ENCODE results near the gene OTULIN.
A peak's percentile ranks its signal among the peaks of the same experiment; 100 is the strongest.

The OTULIN gene

GRCh38 chr5:14665949-14666348 lies 1.4 kb downstream of the OTULIN start (continued):
- TF ChIP-seq ZNF18 (tag by site-specific recombination; IDR thresholded peaks at IDR 0.05), result peak; percentile 84; the same call in 1 of the 2 replicates
- TF ChIP-seq ZNF211 (tag by site-specific recombination; IDR thresholded peaks at IDR 0.05; ENCODE audit: low read depth), result no peak
- TF ChIP-seq ZBTB1 (tag by site-specific recombination; IDR thresholded peaks at IDR 0.05), result no peak
- TF ChIP-seq ZNF692 (tag by site-specific recombination; IDR thresholded peaks at IDR 0.05), result 0 out of 2 replicates have a peak, but pooled peaks have one; percentile 41

GRCh38 chr5:14666357-14666756 lies 1.8 kb downstream of the OTULIN start:
- H3K4me3 ChIP-seq (ENCODE audit: low read depth, low read length), result no peak overlapping the region
- TF ChIP-seq ZNF362 (tag by site-specific recombination; IDR thresholded peaks at IDR 0.05) (peak; percentile 81; the same call in 1 of the 2 replicates), ZNF704 (tag by site-specific recombination; IDR thresholded peaks at IDR 0.05) (no peak), SP2 (tag by site-specific recombination; IDR thresholded peaks at IDR 0.05) (no peak), ZNF221 (tag by site-specific recombination; IDR thresholded peaks at IDR 0.05; ENCODE audit: borderline replicate concordance) (no peak), PRDM1 (tag by site-specific recombination; IDR thresholded peaks at IDR 0.05) (peak; percentile 38; the same call in 1 of the 2 replicates), ZNF654 (tag by site-specific recombination; IDR thresholded peaks at IDR 0.05; ENCODE audit: low read depth) (no peak), ZNF645 (tag by site-specific recombination; IDR thresholded peaks at IDR 0.05) (no peak), ZNF701 (tag by site-specific recombination; IDR thresholded peaks at IDR 0.05) (no peak)
- POLR2A ChIA-PET, result no interaction called here
- H3K27ac ChIP-seq (ENCODE audit: extremely low read depth, low read depth, low read length), result no peak overlapping the region
- peaks cover 12% of the 10 kb centered on the region for H3K4me1 ChIP-seq (ENCODE audit: control insufficient read depth, insufficient read depth, low read length)
- CTCF ChIA-PET, result interaction anchor here (0.6 to 2.5 kb wide), 3 partner anchors 19 to 337 kb away, joined by 4 to 8 read pairs (median 6); no protein-coding TSS in a partner anchor
- no peaks in the 10 kb centered on the region for H3K9me3 ChIP-seq (ENCODE audit: control insufficient read depth, insufficient read depth, low read depth, low read length)
- peaks cover 0 to 5% of the 10 kb centered on the region in 2 experiments; a peak in 1 of 3 replicates for H3K36me3 ChIP-seq (ENCODE audit: control insufficient read depth in 2 of 2, insufficient read depth in 1 of 2, low read length in 2 of 2)

GRCh38 chr5:14667290-14667689 lies 2.8 kb downstream of the OTULIN start:
- TF ChIP-seq SCRT2 (tag by site-specific recombination; IDR thresholded peaks at IDR 0.05) (peak; percentile 96), ZNF121 (tag by site-specific recombination; IDR thresholded peaks at IDR 0.05) (peak; percentile 63), SCRT1 (tag by site-specific recombination; IDR thresholded peaks at IDR 0.05; ENCODE audit: borderline replicate concordance) (peak; percentile 80), ZNF366 (tag by site-specific recombination; conservative IDR thresholded peaks at IDR 0.05) (0 out of 2 replicates have a peak, but pooled peaks have one; percentile 24), ZNF654 (tag by site-specific recombination; IDR thresholded peaks at IDR 0.05; ENCODE audit: low read depth) (no peak)
- Histone ChIP-seq H3K9me3 (ENCODE audit: control insufficient read depth, insufficient read depth, low read depth, low read length) (no peaks in the 10 kb centered on the region), H3K27ac (ENCODE audit: extremely low read depth, low read depth, low read length) (no peak overlapping the region), H3K4me3 (ENCODE audit: low read depth, low read length) (no peak overlapping the region), H3K36me3 (ENCODE audit: control insufficient read depth in 2 of 2, insufficient read depth in 1 of 2, low read length in 2 of 2) (peaks cover 0 to 5% of the 10 kb centered on the region in 2 experiments; a peak in 1 of 3 replicates), H3K4me1 (ENCODE audit: control insufficient read depth, insufficient read depth, low read length) (peaks cover 18% of the 10 kb centered on the region)
- POLR2A ChIA-PET, result no interaction called here
- CTCF ChIA-PET, result interaction anchor here (0.6 to 2.5 kb wide), 7 partner anchors 18 to 1041 kb away, joined by 3 to 8 read pairs (median 4); no protein-coding TSS in a partner anchor
